Activated CD4-positive, CD25-positive, alpha-beta regulatory T cell (primary cell): ENCODE results near the gene RERE.

Source experiments
- DNase-seq, 4 experiments: peaks; one replicate each; lab custom pipeline; 2025; lab: John Stamatoyannopoulos, UW

The RERE gene

GRCh38 chr1:8570465-8570864, 247.0 kb downstream of the RERE start:
- DNase-seq = no peak

GRCh38 chr1:8569242-8569641, 248.2 kb downstream of the RERE start:
- no peak for DNase-seq

- DNase-seq = no peak
Observed at GRCh38 chr1:8568837-8569236, 248.6 kb downstream of the RERE start.

GRCh38 chr1:8567146-8567545, 250.3 kb downstream of the RERE start:
- no peak for DNase-seq

GRCh38 chr1:8565802-8566201, 251.6 kb downstream of the RERE start:
- no peak for DNase-seq

- DNase-seq = no peak
Observed at GRCh38 chr1:8563944-8564537, 253.4 kb downstream of the RERE start.

- DNase-seq = no peak
Observed at GRCh38 chr1:8562881-8563865, 254.3 kb downstream of the RERE start.

DNA sequence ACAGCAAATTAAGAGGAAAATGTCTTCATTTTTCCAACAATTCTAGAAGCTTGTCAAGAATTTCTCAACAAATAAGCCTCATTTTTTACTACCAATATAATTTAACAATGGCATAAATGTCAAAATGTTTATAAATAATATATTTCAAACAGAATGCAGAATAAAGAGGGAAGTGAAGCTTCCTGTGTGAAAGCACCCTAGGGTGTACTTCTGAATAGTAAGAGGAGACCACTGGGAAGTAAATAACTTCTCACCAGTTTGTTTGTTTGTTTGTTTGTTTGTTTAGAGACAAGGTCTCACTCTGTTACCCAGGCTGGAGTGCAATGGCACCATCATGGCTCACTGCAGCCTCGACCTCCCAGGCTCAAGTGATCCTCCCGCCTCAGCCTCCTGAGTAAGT, 255.2 kb downstream of the RERE start:
- no peak for DNase-seq

DNA sequence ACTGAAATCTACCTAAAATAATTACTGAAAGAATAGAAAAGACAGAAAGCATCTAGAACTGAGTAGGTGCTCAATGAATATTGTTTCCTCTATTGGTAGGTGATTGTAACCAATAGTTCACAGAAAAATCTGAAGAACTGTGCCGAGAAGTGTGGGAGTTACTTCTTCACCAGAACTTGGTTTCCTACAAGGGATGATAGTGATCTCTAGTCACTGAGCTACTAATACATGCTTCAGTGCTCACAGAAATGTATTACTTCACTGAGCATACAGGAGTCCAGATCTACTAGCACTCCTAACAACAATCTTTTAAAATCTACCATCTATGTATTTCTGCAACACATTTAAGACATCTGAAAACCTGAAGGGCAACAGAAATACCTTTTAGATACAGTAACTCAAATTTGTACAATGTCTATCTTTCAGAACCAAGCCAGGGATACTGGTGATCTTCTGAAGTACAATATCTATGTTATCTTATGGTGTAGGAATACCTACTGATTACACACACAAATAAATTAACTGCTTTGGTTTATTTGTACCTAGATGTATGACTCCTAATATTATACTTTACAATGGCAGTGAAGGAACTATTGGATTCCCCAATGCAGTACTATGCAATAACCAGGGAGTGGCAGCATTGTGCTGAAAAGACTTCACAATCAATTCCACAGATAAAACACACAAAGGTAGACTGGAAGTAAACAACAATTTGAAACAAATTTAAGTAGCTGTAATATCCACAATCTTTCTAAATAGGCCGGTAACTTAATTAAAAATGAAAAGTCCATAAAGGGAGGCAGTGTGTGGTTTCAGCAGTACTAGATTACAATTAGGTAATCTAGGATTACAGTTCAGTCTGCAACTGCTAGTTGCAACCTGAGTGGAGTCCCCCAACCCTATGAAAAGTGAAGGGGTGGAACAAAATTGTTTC, 256.6 kb downstream of the RERE start:
- no peak for DNase-seq

DNA sequence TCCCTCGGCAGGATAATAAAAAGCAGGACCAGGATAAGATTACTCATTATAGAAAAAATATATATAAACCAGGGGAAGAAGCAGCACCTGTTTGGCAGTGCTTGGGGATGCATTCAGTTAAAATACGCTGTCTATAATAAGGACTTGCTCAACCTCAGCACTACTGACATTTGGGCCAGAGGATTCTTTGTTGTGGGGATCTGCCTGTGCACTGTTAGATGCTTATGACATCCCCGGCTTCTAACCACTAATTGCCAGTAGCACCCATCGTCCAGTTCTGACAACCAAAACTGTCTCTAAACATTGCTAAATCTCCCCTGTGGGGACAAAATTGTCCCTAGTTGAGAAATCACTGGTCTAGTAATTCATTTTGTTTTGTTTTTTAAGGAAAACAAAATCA, 257.4 kb downstream of the RERE start:
- no peak for DNase-seq

DNA sequence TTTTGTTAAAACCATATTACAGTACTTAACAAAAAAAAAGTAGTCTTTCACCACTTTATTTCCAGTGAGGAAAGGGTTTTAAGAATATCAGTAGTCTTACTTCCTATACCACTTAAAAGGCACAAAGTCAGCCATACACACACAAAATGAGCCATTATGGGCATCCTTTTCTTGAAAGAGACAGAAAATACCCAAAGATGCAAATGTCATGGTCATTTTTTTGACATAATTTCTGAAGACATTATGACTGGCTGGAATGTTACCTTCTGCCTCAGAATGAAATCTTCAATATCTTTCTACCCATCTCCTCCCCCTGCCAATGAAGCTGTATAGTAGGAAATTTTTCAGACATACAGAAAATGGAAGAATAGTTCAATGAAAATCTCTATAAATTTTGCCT, 261.9 kb downstream of the RERE start:
- no peak for DNase-seq

- DNase-seq = no peak
Observed at GRCh38 chr1:8554956-8555534, 262.4 kb downstream of the RERE start.

DNA sequence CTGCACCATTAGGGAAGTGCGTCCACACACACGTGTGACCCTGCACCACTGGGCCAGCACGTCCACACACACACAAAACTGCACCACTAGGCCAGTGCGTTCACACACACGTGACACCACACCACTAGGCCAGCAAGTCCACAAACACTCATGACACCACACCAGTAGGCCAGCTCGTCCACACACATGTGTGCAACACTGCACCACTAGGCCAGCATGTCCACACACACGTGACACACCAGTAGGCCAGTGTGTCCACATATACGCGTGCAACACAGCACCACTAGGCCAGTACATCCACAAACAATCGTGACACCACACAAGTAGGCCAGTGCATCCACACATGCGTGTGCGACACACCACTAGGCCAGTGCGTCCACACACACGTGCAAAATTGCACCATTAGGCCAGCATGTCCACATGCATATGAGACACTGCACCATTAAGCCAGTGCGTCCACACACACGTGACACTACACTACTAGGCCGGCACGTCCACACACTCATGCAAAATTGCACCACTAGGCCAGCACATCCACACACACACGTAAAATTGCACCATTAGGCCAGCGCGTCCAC, 264.5 kb downstream of the RERE start:
- DNase-seq = no peak

GRCh38 chr1:8551613-8552489, 265.6 kb downstream of the RERE start:
- DNase-seq = no peak

DNA sequence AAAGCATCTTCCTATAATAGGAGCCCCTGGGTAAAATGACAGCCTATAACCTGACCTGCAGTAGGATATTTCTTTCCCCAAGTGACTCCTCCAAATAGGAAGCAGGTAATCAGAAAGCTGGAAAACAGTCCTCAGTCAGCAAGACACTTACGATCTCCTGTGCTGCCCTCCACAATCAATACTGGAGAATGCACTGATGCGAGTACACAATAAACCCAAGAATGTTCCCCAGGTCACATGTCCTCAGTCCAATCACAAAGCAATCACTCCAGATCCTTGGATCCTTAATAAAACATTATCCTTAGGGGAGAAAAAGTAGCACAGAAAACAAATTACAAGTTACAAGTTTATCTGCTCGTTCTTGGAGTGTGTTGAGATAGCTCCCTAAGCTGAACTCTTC, 266.4 kb downstream of the RERE start:
- DNase-seq = no peak

GRCh38 chr1:8547791-8548190, 269.6 kb downstream of the RERE start:
- no peak for DNase-seq

GRCh38 chr1:8545078-8545477, 272.4 kb downstream of the RERE start:
- DNase-seq = no peak

- DNase-seq = no peak
Observed at GRCh38 chr1:8544644-8545043, 272.8 kb downstream of the RERE start.

- DNase-seq = no peak
Observed at GRCh38 chr1:8543965-8544364, 273.5 kb downstream of the RERE start.

GRCh38 chr1:8541961-8542521, 275.4 kb downstream of the RERE start:
- DNase-seq = no peak
